B cell (primary cell): ENCODE measurements around the gene SHANK1. TPM values are rescaled to one million over a fixed set of nuclear protein-coding genes. Genes with fewer than 3 reads are reported as not detected.

ENCODE experiments used
- ATAC-seq: fragments of 200-7000 bp; cut with Tn5 transposase; one replicate; pipeline ENCODE4 v1.10.0; 2021; ENCODE audit warnings: low read depth, mild to moderate bottlenecking, moderate number of reproducible peaks, moderate library complexity
- CTCF ChIA-PET: fragments of 350-600 bp; sonication (Branson Sonifier 250); formaldehyde crosslinking; loops from one replicate; lab custom pipeline; 2021; ENCODE audit warnings: antibody characterized with exemption, inconsistent platforms; lab: Charles Lee
- POLR2A ChIA-PET: fragments of 350-600 bp; sonication (Branson Sonifier 250); formaldehyde crosslinking; loops from one replicate; lab custom pipeline; 2021; ENCODE audit warnings: antibody characterized with exemption; lab: Charles Lee
- DNase-seq: peaks from one replicate; pipeline ENCODE4 v3.0.0; 2013
- H2AFZ ChIP-seq: 2 replicates; pipeline ENCODE4 v1.6.1; 2012; ENCODE audit warnings: mild to moderate bottlenecking, low read depth, low read length; ENCODE audit not compliant: insufficient read depth, poor library complexity, severe bottlenecking
- H3K27ac ChIP-seq, 2 donors: 1 replicate in 1 of 2; 2 replicates in 1 of 2; pipeline ENCODE4 v1.5.1; 2012 to 2013; ENCODE audit warnings: low read length in 2 of 2, mild to moderate bottlenecking in 2 of 2, moderate library complexity in 1 of 2
- H3K27me3 ChIP-seq, 4 experiments: fragments of 200-600 bp in 1 of 4; sonication (generic) in 1 of 4; replicated peaks in 1 of 4; 1 replicate in 2 of 4; 2 replicates in 2 of 4; pipeline versions ENCODE4 v1.6.1 to v1.7.0; 2013 to 2016; ENCODE audit warnings: low read length in 3 of 4, mild to moderate bottlenecking in 2 of 4, mixed read lengths in 1 of 4, moderate library complexity in 1 of 4; ENCODE audit not compliant: insufficient read depth in 4 of 4, control insufficient read depth in 3 of 4; ENCODE audit errors: control extremely low read depth in 1 of 4
- H3K36me3 ChIP-seq, 2 experiments: replicated peaks in 1 of 2; 1 replicate in 1 of 2; 2 replicates in 1 of 2; pipeline versions ENCODE4 v1.6.1 to v1.7.1; 2013; ENCODE audit warnings: low read length in 1 of 2; ENCODE audit not compliant: insufficient read depth in 2 of 2, control insufficient read depth in 1 of 2; ENCODE audit errors: control extremely low read depth in 1 of 2, extremely low read depth in 1 of 2
- H3K4me1 ChIP-seq, 2 donors: fragments of 200-600 bp in 1 of 2; sonication (generic) in 1 of 2; 1 replicate in 1 of 2; 2 replicates in 1 of 2; pipeline versions ENCODE4 v1.5.1 to v1.6.1; 2013 to 2017; ENCODE audit warnings: low read length in 2 of 2; ENCODE audit not compliant: control insufficient read depth in 2 of 2, insufficient read depth in 2 of 2
- H3K4me2 ChIP-seq: replicated peaks from 2 replicates; pipeline ENCODE3; 2012; ENCODE audit warnings: mild to moderate bottlenecking, low read depth, low read length; ENCODE audit not compliant: poor library complexity, severe bottlenecking
- H3K4me3 ChIP-seq, 5 experiments: fragments of 200-600 bp in 1 of 5; sonication (generic) in 1 of 5; 1 replicate in 3 of 5; 2 replicates in 2 of 5; pipeline versions ENCODE4 v1.5.1 to v1.7.0; 2011 to 2016; ENCODE audit warnings: low read length in 4 of 5, mild to moderate bottlenecking in 4 of 5, low read depth in 2 of 5, control low read depth in 1 of 5, moderate library complexity in 1 of 5; ENCODE audit not compliant: insufficient read depth in 1 of 5; ENCODE audit errors: control extremely low read depth in 1 of 5, extremely low read depth in 1 of 5
- H3K79me2 ChIP-seq: fragments of 200-600 bp; sonication (generic); one replicate; pipeline ENCODE4 v1.6.0; 2016; ENCODE audit warnings: low read length; ENCODE audit not compliant: control insufficient read depth, insufficient read depth
- H3K9ac ChIP-seq: fragments of 200-600 bp; sonication (generic); 2 replicates; pipeline ENCODE4 v1.6.1; 2017; ENCODE audit warnings: mild to moderate bottlenecking, low read length, moderate library complexity
- H3K9me3 ChIP-seq, 3 donors: one replicate each; pipeline versions ENCODE4 v1.6.1 to v1.7.1; 2013; ENCODE audit warnings: low read length in 2 of 3; ENCODE audit not compliant: control insufficient read depth in 2 of 3, insufficient read depth in 1 of 3; ENCODE audit errors: control extremely low read depth in 1 of 3
- H4K20me1 ChIP-seq: 2 replicates; pipeline ENCODE4 v1.6.0; 2012; ENCODE audit warnings: mild to moderate bottlenecking, low read length; ENCODE audit not compliant: insufficient read depth, control insufficient read depth, poor library complexity, severe bottlenecking
- H3K27ac Mint-ChIP-seq: one replicate; pipeline ENCODE4 v1.8.0; 2021; ENCODE audit warnings: mixed read lengths
- H3K27me3 Mint-ChIP-seq: one replicate; pipeline ENCODE4 v1.8.0; 2021; ENCODE audit warnings: mixed read lengths
- H3K4me1 Mint-ChIP-seq: one replicate; pipeline ENCODE4 v1.8.0; 2021; ENCODE audit warnings: mixed read lengths
- H3K4me3 Mint-ChIP-seq: one replicate; pipeline ENCODE4 v1.8.0; 2021; ENCODE audit warnings: mixed read lengths
- H3K9me3 Mint-ChIP-seq: one replicate; pipeline ENCODE4 v1.8.0; 2022; ENCODE audit warnings: mixed read lengths; ENCODE audit not compliant: insufficient read depth
- EZH2 ChIP-seq: IDR thresholded peaks from 2 replicates; pipeline ENCODE4 v1.6.1; 2012; ENCODE audit warnings: borderline replicate concordance, low read depth, mild to moderate bottlenecking, moderate library complexity, low read length; ENCODE audit not compliant: insufficient read depth, poor library complexity, severe bottlenecking
- WGBS: methylation state at CpG from one replicate; pipeline ENCODE4 v1.1.5; 2013; ENCODE audit warnings: missing lambda C conversion rate; ENCODE audit not compliant: insufficient coverage; 5-methylcytosine and 5-hydroxymethylcytosine counted together
- intact Hi-C: fragments of 100-400 bp; cut with micrococcal nuclease; formaldehyde crosslinking; loops from one replicate; pipeline ENCODE4 v1.10.0; 2022
- polyA plus RNA-seq: library from polyadenylated mRNA; depleted of rRNA; stranded (reverse); fragments of >200 nt; gene quantifications from 2 replicates; pipeline ENCODE4 v1.2.3, GENCODE V29; 2012
- total RNA-seq, 2 donors: library from RNA; stranded (reverse); fragments of 120-200 nt in 1 of 2; gene quantifications; 1 replicate in 1 of 2; 2 replicates in 1 of 2; pipeline versions ENCODE4 v1.2.3 to v1.2.4, GENCODE V29; 2013 to 2022
- TF ChIP-seq, protein P1 (sequence below): fragments of 200-600 bp; IDR thresholded peaks from one replicate; pipeline ENCODE4 v1.8.0; 2022; ENCODE audit warnings: antibody characterized with exemption, mild to moderate bottlenecking

SHANK1 gene
- total and polyA plus RNA-seq, 2 donors (not counting 1 experiment from before 2014, with no cell fraction given), result not detected

DNA sequence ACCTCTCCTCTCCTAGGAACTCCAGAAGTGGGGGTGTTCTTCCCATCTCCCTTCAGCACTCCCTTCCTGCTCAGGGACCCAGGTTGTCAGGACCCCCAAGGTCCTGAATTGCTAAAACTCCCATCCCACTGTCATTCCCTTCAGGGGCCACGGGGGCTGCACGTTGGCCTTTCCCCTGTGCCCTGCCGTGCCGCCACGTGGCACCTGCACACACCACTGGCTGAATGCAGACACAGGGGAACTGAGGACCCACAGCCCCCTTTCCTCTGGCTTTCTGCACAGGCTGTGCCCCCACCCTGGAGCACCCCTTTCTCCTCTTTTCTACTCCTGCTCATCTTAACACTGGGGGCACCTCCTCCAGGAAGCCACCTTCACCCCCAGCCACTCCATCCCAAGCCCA is 9.0 kb downstream of the SHANK1 start:
- CTCF ChIA-PET, result no interaction called here
- H3K27ac ChIP-seq, result no peak overlapping the region

DNA sequence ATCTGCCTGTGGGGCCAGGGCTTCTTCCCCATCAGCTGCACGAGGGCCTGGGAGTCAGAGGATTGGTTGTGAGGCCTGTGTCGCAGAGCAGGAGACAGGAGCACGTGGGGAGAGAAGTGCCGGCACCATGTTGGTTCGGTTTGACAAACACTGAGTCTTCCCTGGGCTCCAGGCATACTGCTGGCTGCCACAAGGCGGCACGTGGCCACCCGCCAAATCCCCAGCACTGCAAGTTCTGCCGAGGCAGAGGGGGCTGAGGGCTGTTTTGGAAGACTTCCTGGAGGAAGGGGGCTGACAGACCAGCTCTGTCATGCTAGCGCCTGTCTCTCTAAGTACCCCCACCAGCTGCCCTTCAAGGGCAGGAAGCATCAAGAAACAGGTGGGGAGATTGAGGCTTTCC is 9.5 kb downstream of the SHANK1 start:
- no peaks in the 10 kb centered on the region for H3K9me3 Mint-ChIP-seq
- Histone ChIP-seq H3K9ac (no peak overlapping the region), H3K79me2 (no peaks in the 10 kb centered on the region), H3K4me1 (no peaks in the 10 kb centered on the region), H3K36me3 (no peaks in the 10 kb centered on the region), H4K20me1 (no peaks in the 10 kb centered on the region), H3K27ac (no peak overlapping the region), H3K4me2 (no peak overlapping the region), H3K9me3 (peaks cover 0 to 10% (median 0%) of the 10 kb centered on the region in 3 donors), H3K4me3 (no peak overlapping the region), H2AFZ (no peak overlapping the region), H3K27me3 (peaks cover 0 to 24% (median 1%) of the 10 kb centered on the region in 4 experiments)
- no peaks in the 10 kb centered on the region for H3K4me1 Mint-ChIP-seq
- DNase-seq, result no peak
- TF ChIP-seq, protein P1, sequence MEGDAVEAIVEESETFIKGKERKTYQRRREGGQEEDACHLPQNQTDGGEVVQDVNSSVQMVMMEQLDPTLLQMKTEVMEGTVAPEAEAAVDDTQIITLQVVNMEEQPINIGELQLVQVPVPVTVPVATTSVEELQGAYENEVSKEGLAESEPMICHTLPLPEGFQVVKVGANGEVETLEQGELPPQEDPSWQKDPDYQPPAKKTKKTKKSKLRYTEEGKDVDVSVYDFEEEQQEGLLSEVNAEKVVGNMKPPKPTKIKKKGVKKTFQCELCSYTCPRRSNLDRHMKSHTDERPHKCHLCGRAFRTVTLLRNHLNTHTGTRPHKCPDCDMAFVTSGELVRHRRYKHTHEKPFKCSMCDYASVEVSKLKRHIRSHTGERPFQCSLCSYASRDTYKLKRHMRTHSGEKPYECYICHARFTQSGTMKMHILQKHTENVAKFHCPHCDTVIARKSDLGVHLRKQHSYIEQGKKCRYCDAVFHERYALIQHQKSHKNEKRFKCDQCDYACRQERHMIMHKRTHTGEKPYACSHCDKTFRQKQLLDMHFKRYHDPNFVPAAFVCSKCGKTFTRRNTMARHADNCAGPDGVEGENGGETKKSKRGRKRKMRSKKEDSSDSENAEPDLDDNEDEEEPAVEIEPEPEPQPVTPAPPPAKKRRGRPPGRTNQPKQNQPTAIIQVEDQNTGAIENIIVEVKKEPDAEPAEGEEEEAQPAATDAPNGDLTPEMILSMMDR, result no peak
- TF ChIP-seq EZH2, result no peak
- H3K27ac Mint-ChIP-seq, result no peak overlapping the region
- H3K4me3 Mint-ChIP-seq, result no peak overlapping the region
- peaks cover 53% of the 10 kb centered on the region for H3K27me3 Mint-ChIP-seq
- intact Hi-C loops, result no loop called here
- ChIA-PET POLR2A (no interaction called here), CTCF (no interaction called here)
- WGBS, result 77% methylated on average over 7 of the region's 10 CpGs
- ATAC-seq, result no peak

More for the DNA sequence above, 9.0 kb downstream of the SHANK1 start:
- Histone ChIP-seq H2AFZ (no peak overlapping the region), H3K79me2 (no peaks in the 10 kb centered on the region), H3K9ac (no peak overlapping the region), H4K20me1 (no peaks in the 10 kb centered on the region), H3K36me3 (no peaks in the 10 kb centered on the region), H3K4me3 (no peak overlapping the region), H3K9me3 (peaks cover 0 to 10% (median 0%) of the 10 kb centered on the region in 3 donors), H3K27me3 (peaks cover 0 to 21% (median 1%) of the 10 kb centered on the region in 4 experiments), H3K4me1 (no peaks in the 10 kb centered on the region), H3K4me2 (no peak overlapping the region)
- no peak for TF ChIP-seq EZH2
- Mint-ChIP-seq H3K4me3 (no peak overlapping the region), H3K4me1 (no peaks in the 10 kb centered on the region), H3K27me3 (peaks cover 53% of the 10 kb centered on the region), H3K27ac (no peak overlapping the region), H3K9me3 (no peaks in the 10 kb centered on the region)
- no peak for DNase-seq
- intact Hi-C loops, result no loop called here
- WGBS, result 76% methylated on average over 5 of the region's 5 CpGs
- POLR2A ChIA-PET, result no interaction called here
- no peak for ATAC-seq
